AML-193 (cell line): ENCODE measurements around the gene NPFFR1.
"Not testable (repeated sequence)": the region's sequence is repeated elsewhere in the genome, so short reads cannot be mapped to it uniquely, and the experiment has no call there.

Experiments
- DNase-seq, 2 experiments: peaks; one replicate each; lab custom pipeline; 2025; lab: John Stamatoyannopoulos, UW

NPFFR1 gene

DNA sequence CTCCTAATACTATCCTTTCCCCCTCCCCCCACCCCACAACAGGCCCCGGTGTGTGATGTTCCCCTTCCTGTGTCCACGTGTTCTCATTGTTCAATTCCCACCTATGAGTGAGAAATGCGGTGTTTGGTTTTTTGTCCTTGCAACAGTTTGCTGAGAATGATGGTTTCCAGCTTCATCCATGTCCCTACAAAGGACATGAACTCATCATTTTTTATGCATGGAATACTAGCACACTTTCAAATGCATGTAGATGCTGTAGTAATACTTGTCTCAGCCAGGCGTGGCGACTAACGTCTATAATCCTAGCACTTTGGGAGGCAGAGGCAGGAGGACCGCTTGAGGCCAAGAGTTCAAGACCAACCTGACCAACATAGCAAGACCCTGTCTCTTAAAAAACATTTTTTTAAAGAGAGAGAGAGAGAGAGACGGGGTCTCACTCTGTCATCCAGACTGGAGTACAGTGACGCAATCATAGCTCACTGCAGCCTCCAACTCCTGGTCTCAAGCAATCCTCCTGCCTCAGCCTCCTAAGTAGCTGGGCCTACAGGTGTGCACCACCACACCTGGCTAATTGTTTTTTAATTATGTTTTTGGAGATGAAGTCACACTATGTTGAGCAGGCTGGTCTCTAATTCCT, 60.9 kb downstream of the NPFFR1 start:
- not testable (repeated sequence) for DNase-seq

- DNase-seq: peak; percentile 4 to 19
Observed at GRCh38 chr10:70222340-70222794, 61.4 kb downstream of the NPFFR1 start.

GRCh38 chr10:70221030-70221429, 62.8 kb downstream of the NPFFR1 start:
- DNase-seq: no peak

GRCh38 chr10:70212879-70213278, 70.9 kb downstream of the NPFFR1 start:
- DNase-seq: no peak

GRCh38 chr10:70212277-70212676, 71.5 kb downstream of the NPFFR1 start:
- no peak for DNase-seq

- DNase-seq: no peak
Observed at GRCh38 chr10:70206762-70207161, 77.0 kb downstream of the NPFFR1 start.

DNA sequence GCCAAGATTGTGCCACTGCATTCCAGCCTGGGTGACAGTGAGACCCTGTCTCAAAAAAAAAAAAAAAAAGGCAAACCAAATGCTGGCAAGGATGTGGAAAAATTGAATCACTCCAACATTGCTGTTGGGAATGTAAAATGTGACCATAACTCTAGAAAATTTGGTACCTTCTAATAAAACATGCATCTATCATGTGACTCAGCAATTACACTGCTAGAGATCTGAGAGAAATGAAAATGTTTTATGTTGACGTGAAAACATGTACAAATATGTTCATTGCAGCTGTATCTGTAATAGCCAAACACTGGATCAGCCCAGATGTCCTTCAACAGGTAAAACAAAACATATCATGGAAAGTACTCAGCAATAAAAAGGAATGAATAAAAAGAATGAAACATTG, 82.7 kb downstream of the NPFFR1 start:
- no peak for DNase-seq

DNA sequence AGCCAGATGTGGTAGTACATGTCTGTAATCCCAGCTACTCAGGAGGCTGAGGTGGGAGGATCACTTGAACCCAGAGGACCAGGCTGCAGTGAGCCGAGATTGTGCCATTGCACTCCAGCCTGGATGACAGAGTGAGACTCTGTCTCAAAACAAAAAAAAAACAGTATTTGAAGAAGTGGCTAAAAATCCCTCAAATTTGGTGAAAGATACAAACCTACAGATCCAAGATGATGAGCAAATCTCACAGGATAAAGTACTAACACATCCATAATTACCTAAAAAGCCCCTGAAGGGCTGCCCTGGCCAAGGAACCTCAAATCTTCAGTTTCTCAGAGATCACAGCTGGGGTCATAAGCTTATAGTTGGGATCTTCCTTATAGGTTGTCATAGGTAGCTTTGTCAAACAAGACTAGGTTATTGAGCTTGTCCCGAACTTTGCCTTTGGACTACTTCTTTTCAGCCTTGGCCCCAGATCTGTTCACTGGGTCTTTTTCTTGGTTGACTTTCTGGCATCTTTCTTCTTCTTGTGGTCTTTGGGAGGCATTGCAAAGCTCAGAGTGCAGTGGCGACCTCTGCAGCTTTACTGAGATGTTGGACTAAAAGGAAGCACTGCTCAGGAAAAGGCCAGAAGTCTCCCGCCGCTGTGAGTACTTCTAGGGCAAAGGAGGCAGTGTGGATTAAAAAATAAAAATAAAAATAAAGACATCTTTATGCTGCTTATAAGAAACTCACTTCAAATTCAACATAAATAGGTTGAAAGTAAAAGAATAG, 84.9 kb downstream of the NPFFR1 start:
- no peak for DNase-seq
